IPS-18c (cell line): ENCODE results near the gene MRAP2.
"Not testable (repeated sequence)": the region's sequence is repeated elsewhere in the genome, so short reads cannot be mapped to it uniquely, and the experiment has no call there.

ENCODE experiments used
- H3K4me3 ChIP-seq: 2 replicates; pipeline ENCODE4 v1.7.0; 2013; ENCODE audit warnings: low read depth, mild to moderate bottlenecking, low read length, moderate library complexity; ENCODE audit not compliant: insufficient read depth
- H3K9me3 ChIP-seq: one replicate; pipeline ENCODE4 v1.6.1; 2013; ENCODE audit warnings: mild to moderate bottlenecking, low read length, moderate library complexity; ENCODE audit not compliant: control insufficient read depth, insufficient read depth

Gene MRAP2

GRCh38 chr6:84021625-84022024 lies 11.9 kb upstream of the MRAP2 start:
- H3K9me3 ChIP-seq = no peaks in the 10 kb centered on the region
- no peak overlapping the region for H3K4me3 ChIP-seq

GRCh38 chr6:84026721-84027164 lies 6.8 kb upstream of the MRAP2 start:
- H3K4me3 ChIP-seq = no peak overlapping the region
- no peaks in the 10 kb centered on the region for H3K9me3 ChIP-seq

- no peak overlapping the region for H3K4me3 ChIP-seq
Observed at GRCh38 chr6:84027340-84028181, 6.0 kb upstream of the MRAP2 start.

GRCh38 chr6:84028350-84028749 lies 5.2 kb upstream of the MRAP2 start:
- Histone ChIP-seq H3K4me3 (no peak overlapping the region), H3K9me3 (no peaks in the 10 kb centered on the region)

More at GRCh38 chr6:84027340-84028181, 6.0 kb upstream of the MRAP2 start:
- no peaks in the 10 kb centered on the region for H3K9me3 ChIP-seq

- not testable (repeated sequence) for H3K9me3 ChIP-seq, H3K4me3 ChIP-seq
Observed at GRCh38 chr6:84032000-84032399, 1.6 kb upstream of the MRAP2 start.

- Histone ChIP-seq H3K9me3 (peaks cover 12% of the 10 kb centered on the region), H3K4me3 (no peak overlapping the region)
Observed at GRCh38 chr6:84035484-84035883, 1.9 kb downstream of the MRAP2 start.

- Histone ChIP-seq H3K9me3 (peaks cover 17% of the 10 kb centered on the region), H3K4me3 (no peak overlapping the region)
Observed at GRCh38 chr6:84037425-84038089, 4.0 kb downstream of the MRAP2 start.

- Histone ChIP-seq H3K9me3 (peaks cover 14% of the 10 kb centered on the region), H3K4me3 (no peak overlapping the region)
Observed at GRCh38 chr6:84042603-84043002, 9.0 kb downstream of the MRAP2 start.

- Histone ChIP-seq H3K4me3 (no peak overlapping the region), H3K9me3 (peaks cover 8% of the 10 kb centered on the region)
Observed at GRCh38 chr6:84043555-84043954, 10.0 kb downstream of the MRAP2 start.

GRCh38 chr6:84046755-84047154 lies 13.2 kb downstream of the MRAP2 start:
- Histone ChIP-seq H3K4me3 (no peak overlapping the region), H3K9me3 (peaks cover under 1% of the 10 kb centered on the region)

GRCh38 chr6:84048588-84048987 lies 15.0 kb downstream of the MRAP2 start:
- Histone ChIP-seq H3K9me3 (no peaks in the 10 kb centered on the region), H3K4me3 (no peak overlapping the region)

GRCh38 chr6:84050408-84050807 lies 16.8 kb downstream of the MRAP2 start:
- Histone ChIP-seq H3K9me3 (no peaks in the 10 kb centered on the region), H3K4me3 (no peak overlapping the region)

GRCh38 chr6:84052204-84052882 lies 18.8 kb downstream of the MRAP2 start:
- H3K9me3 ChIP-seq = no peaks in the 10 kb centered on the region
- H3K4me3 ChIP-seq = no peak overlapping the region

GRCh38 chr6:84052883-84053241 lies 19.3 kb downstream of the MRAP2 start:
- Histone ChIP-seq H3K4me3 (no peak overlapping the region), H3K9me3 (no peaks in the 10 kb centered on the region)

- Histone ChIP-seq H3K9me3 (no peaks in the 10 kb centered on the region), H3K4me3 (no peak overlapping the region)
Observed at GRCh38 chr6:84055647-84056046, 22.1 kb downstream of the MRAP2 start.

GRCh38 chr6:84057908-84058307 lies 24.3 kb downstream of the MRAP2 start:
- Histone ChIP-seq H3K4me3 (no peak overlapping the region), H3K9me3 (no peaks in the 10 kb centered on the region)

GRCh38 chr6:84059082-84059481 lies 25.5 kb downstream of the MRAP2 start:
- no peaks in the 10 kb centered on the region for H3K9me3 ChIP-seq
- H3K4me3 ChIP-seq = no peak overlapping the region

- no peaks in the 10 kb centered on the region for H3K9me3 ChIP-seq
- no peak overlapping the region for H3K4me3 ChIP-seq
Observed at GRCh38 chr6:84061174-84061573, 27.6 kb downstream of the MRAP2 start.
